Activated CD8-positive, alpha-beta T cell treated with anti-CD3 and anti-CD28 coated beads for 36 hours (primary cell): ENCODE data around the gene CRMP1. TPM values are rescaled to one million over a fixed set of nuclear protein-coding genes. Genes with fewer than 3 reads are reported as not detected.

Experiments
- ATAC-seq: fragments of 200-7000 bp; cut with Tn5 transposase; one replicate; pipeline ENCODE4 v1.10.0; 2021; ENCODE audit warnings: mild to moderate bottlenecking, moderate library complexity
- CTCF ChIA-PET: fragments of 350-600 bp; sonication (Branson Sonifier 250); formaldehyde crosslinking; loops from one replicate; lab custom pipeline; 2021; ENCODE audit warnings: antibody characterized with exemption; lab: Charles Lee
- POLR2A ChIA-PET: fragments of 350-600 bp; sonication (Branson Sonifier 250); formaldehyde crosslinking; loops from one replicate; lab custom pipeline; 2021; ENCODE audit warnings: antibody characterized with exemption; lab: Charles Lee
- DNase-seq: peaks from one replicate; pipeline ENCODE4 v3.0.0-alpha.2; 2020
- H3K27ac Mint-ChIP-seq: one replicate; pipeline ENCODE4 v1.8.0; 2021; ENCODE audit warnings: mild to moderate bottlenecking, mixed read lengths
- H3K27me3 Mint-ChIP-seq: one replicate; pipeline ENCODE4 v1.8.0; 2021; ENCODE audit warnings: mixed read lengths
- H3K36me3 Mint-ChIP-seq: one replicate; pipeline ENCODE4 v1.8.0; 2021; ENCODE audit warnings: low read depth, mixed read lengths
- H3K4me1 Mint-ChIP-seq: one replicate; pipeline ENCODE4 v1.8.0; 2021; ENCODE audit warnings: low read depth, mixed read lengths
- H3K4me3 Mint-ChIP-seq: one replicate; pipeline ENCODE4 v1.8.0; 2021; ENCODE audit warnings: mild to moderate bottlenecking, moderate library complexity, mixed read lengths
- H3K9me3 Mint-ChIP-seq: one replicate; pipeline ENCODE4 v1.8.0; 2021; ENCODE audit warnings: mixed read lengths
- CTCF ChIP-seq: fragments of 200-600 bp; IDR thresholded peaks from one replicate; pipeline ENCODE4 v1.8.0; 2022; ENCODE audit warnings: antibody characterized with exemption, mild to moderate bottlenecking
- intact Hi-C: fragments of 100-400 bp; cut with micrococcal nuclease; formaldehyde crosslinking; loops from one replicate; pipeline ENCODE4 v1.10.0; 2022
- total RNA-seq, 2 experiments: library from RNA; stranded (reverse); gene quantifications; one replicate each; pipeline ENCODE4 v1.2.3, GENCODE V29; 2021

Gene CRMP1
- total RNA-seq, 2 experiments from 2014 or later, result not detected

GRCh38 chr4:5916229-5916628 is 23.3 kb upstream of the CRMP1 start:
- no peak for ATAC-seq

GRCh38 chr4:5913454-5913853 is 20.6 kb upstream of the CRMP1 start:
- peaks cover 6% of the 10 kb centered on the region for H3K9me3 Mint-ChIP-seq
- ChIA-PET CTCF (no interaction called here), POLR2A (no interaction called here)
- peaks cover 4% of the 10 kb centered on the region for H3K27me3 Mint-ChIP-seq
- no peak overlapping the region for H3K27ac Mint-ChIP-seq
- DNase-seq (no peak), ATAC-seq (no peak)
- H3K4me3 Mint-ChIP-seq, result no peak overlapping the region
- no peaks in the 10 kb centered on the region for H3K36me3 Mint-ChIP-seq
- no peaks in the 10 kb centered on the region for H3K4me1 Mint-ChIP-seq
- intact Hi-C loops, result no loop called here
- no peak for TF ChIP-seq CTCF

More at GRCh38 chr4:5916229-5916628, 23.3 kb upstream of the CRMP1 start:
- ChIA-PET POLR2A (no interaction called here), CTCF (no interaction called here)
- Mint-ChIP-seq H3K4me1 (no peaks in the 10 kb centered on the region), H3K4me3 (no peak overlapping the region), H3K36me3 (no peaks in the 10 kb centered on the region), H3K27ac (no peak overlapping the region), H3K9me3 (peaks cover under 1% of the 10 kb centered on the region), H3K27me3 (peaks cover 2% of the 10 kb centered on the region)
- intact Hi-C loops, result no loop called here
- no peak for DNase-seq
- no peak for TF ChIP-seq CTCF

- Mint-ChIP-seq H3K9me3 (peaks cover 9% of the 10 kb centered on the region), H3K4me3 (no peak overlapping the region), H3K27ac (no peak overlapping the region), H3K4me1 (no peaks in the 10 kb centered on the region), H3K36me3 (no peaks in the 10 kb centered on the region), H3K27me3 (peaks cover 4% of the 10 kb centered on the region)
- POLR2A ChIA-PET, result no interaction called here
- TF ChIP-seq CTCF, result no peak
- no peak for DNase-seq
- CTCF ChIA-PET, result no interaction called here
- intact Hi-C loops, result no loop called here
- ATAC-seq, result no peak
These were observed 19.7 kb upstream of the CRMP1 start for GRCh38 chr4:5912614-5913019.

- Mint-ChIP-seq H3K36me3 (no peaks in the 10 kb centered on the region), H3K4me3 (no peak overlapping the region), H3K27ac (no peak overlapping the region), H3K9me3 (peaks cover 12% of the 10 kb centered on the region), H3K4me1 (no peaks in the 10 kb centered on the region), H3K27me3 (peaks cover 18% of the 10 kb centered on the region)
- no peak for ATAC-seq
- intact Hi-C loops, result no loop called here
- ChIA-PET POLR2A (no interaction called here), CTCF (no interaction called here)
- DNase-seq, result no peak
- no peak for TF ChIP-seq CTCF
These were observed 16.1 kb upstream of the CRMP1 start for GRCh38 chr4:5908876-5909427.

GRCh38 chr4:5906191-5906590 is 13.3 kb upstream of the CRMP1 start:
- no peaks in the 10 kb centered on the region for H3K36me3 Mint-ChIP-seq
- ChIA-PET CTCF (no interaction called here), POLR2A (no interaction called here)
- no peak overlapping the region for H3K27ac Mint-ChIP-seq
- no peaks in the 10 kb centered on the region for H3K4me1 Mint-ChIP-seq
- ATAC-seq, result no peak
- peaks cover 23% of the 10 kb centered on the region for H3K27me3 Mint-ChIP-seq
- intact Hi-C loops, result no loop called here
- TF ChIP-seq CTCF, result no peak
- DNase-seq, result no peak
- H3K4me3 Mint-ChIP-seq, result no peak overlapping the region
- peaks cover 12% of the 10 kb centered on the region for H3K9me3 Mint-ChIP-seq
